ENCODE data around the gene ADRB1. TPM values are rescaled to one million over a fixed set of nuclear protein-coding genes. Genes with fewer than 3 reads are reported as not detected.

Gene ADRB1
- total RNA-seq, 6 experiments from 2014 or later, result 0.11 to 0.66 (median 0.38) TPM; not detected in 2

DNA sequence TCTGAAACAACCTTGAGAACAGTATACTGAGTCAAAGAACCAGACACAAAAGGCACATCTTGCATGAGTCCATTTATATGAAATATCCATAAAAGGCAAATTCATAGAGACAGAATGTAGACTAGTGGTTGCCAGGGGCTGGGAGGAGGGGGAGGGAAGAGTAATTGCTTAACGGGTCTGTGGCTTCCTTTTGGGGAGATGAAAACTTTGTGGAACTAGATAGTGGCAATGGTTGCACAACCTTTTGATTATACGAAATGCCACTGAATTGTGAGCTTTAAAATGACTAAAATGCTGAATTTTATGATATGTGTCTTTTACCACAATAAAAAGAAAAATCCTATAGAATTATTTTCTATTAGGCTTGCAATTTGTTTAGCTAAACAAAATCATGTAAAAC, 16.8 kb downstream of the ADRB1 start:
- no peak overlapping the region for H3K27ac ChIP-seq
- H3K4me3 ChIP-seq, result no peak overlapping the region
- 32% methylated on average over 2 of the region's 2 CpGs for WGBS (ENCODE audit: insufficient coverage, low coverage, low lambda C conversion rate, missing lambda C conversion rate)
- ATAC-seq (no peak), DNase-seq (no peak)
- H3K4me1 ChIP-seq, result peaks cover 0 to 15% (median 6%) of the 10 kb centered on the region in 4 donors
- no peak for TF ChIP-seq POLR2A (IDR thresholded peaks at IDR 0.05)
- TF ChIP-seq, protein P1, sequence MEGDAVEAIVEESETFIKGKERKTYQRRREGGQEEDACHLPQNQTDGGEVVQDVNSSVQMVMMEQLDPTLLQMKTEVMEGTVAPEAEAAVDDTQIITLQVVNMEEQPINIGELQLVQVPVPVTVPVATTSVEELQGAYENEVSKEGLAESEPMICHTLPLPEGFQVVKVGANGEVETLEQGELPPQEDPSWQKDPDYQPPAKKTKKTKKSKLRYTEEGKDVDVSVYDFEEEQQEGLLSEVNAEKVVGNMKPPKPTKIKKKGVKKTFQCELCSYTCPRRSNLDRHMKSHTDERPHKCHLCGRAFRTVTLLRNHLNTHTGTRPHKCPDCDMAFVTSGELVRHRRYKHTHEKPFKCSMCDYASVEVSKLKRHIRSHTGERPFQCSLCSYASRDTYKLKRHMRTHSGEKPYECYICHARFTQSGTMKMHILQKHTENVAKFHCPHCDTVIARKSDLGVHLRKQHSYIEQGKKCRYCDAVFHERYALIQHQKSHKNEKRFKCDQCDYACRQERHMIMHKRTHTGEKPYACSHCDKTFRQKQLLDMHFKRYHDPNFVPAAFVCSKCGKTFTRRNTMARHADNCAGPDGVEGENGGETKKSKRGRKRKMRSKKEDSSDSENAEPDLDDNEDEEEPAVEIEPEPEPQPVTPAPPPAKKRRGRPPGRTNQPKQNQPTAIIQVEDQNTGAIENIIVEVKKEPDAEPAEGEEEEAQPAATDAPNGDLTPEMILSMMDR (IDR thresholded peaks at IDR 0.05), result no peak
- intact Hi-C loops (cut with DNase I), result no loop called here
- no peaks in the 10 kb centered on the region for H3K36me3 ChIP-seq
- no peaks in the 10 kb centered on the region for H3K9me3 ChIP-seq
- no peaks in the 10 kb centered on the region for H3K27me3 ChIP-seq

DNA sequence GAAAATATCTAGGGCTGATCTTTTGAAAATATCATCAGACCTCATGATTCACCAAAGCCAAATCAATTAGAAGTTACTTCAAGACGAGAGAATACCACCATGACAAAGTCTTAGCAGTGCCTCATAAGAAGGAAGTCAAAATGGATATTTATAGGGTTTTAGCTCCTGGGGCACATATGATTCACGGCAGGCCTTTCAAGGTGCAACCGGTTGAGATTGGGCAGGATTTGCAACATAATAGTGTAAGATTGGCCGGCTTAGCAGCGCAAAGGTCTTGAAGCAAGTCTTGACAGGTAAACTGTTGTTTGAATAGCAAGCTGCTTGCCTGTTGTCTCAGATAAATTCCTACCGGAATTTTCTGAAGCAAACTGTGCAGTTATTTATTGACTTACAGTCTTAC, 17.5 kb downstream of the ADRB1 start:
- TF ChIP-seq, protein P1 (IDR thresholded peaks at IDR 0.05), result no peak
- no peak for TF ChIP-seq POLR2A (IDR thresholded peaks at IDR 0.05)
- H3K27me3 ChIP-seq, result no peaks in the 10 kb centered on the region
- intact Hi-C loops (cut with DNase I), result no loop called here
- no peaks in the 10 kb centered on the region for H3K9me3 ChIP-seq
- WGBS (ENCODE audit: insufficient coverage, low coverage, low lambda C conversion rate, missing lambda C conversion rate), result 74% methylated on average over 6 of the region's 6 CpGs
- H3K27ac ChIP-seq, result no peak overlapping the region
- H3K36me3 ChIP-seq, result no peaks in the 10 kb centered on the region
- peaks cover 0 to 15% (median 6%) of the 10 kb centered on the region in 4 donors for H3K4me1 ChIP-seq
- ATAC-seq (no peak), DNase-seq (no peak)
- no peak overlapping the region for H3K4me3 ChIP-seq

DNA sequence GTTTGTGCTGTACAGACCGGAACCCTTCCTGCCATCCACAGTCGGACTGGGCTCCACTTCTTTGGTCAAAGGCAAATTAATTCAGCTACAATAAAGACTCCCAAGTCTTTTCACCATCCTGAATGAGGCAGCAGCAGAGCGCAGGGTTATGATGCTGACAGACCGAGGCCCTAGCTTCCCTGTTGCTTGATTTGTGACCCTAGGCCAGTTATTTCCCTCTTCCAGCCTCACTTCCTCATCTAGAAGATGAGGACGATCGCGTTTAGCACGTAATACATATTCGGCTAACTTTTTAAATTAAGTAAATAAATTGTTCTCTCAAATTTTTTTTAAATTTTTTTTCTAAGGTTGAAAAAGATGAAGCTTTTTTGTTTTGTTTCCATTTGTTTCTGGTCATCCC, 18.1 kb downstream of the ADRB1 start:
- ATAC-seq (peak in 2 of 4 donors; percentile 29 to 32), DNase-seq (no peak)
- Histone ChIP-seq H3K4me3 (no peak overlapping the region), H3K36me3 (no peaks in the 10 kb centered on the region), H3K27ac (no peak overlapping the region), H3K9me3 (no peaks in the 10 kb centered on the region), H3K4me1 (peaks cover 0 to 15% (median 6%) of the 10 kb centered on the region in 4 donors), H3K27me3 (no peaks in the 10 kb centered on the region)
- 65% methylated on average over 9 of the region's 9 CpGs for WGBS (ENCODE audit: insufficient coverage, low coverage, low lambda C conversion rate, missing lambda C conversion rate)
- TF ChIP-seq, protein P1 (IDR thresholded peaks at IDR 0.05), result no peak
- no peak for TF ChIP-seq POLR2A (IDR thresholded peaks at IDR 0.05)
- intact Hi-C loops (cut with DNase I), result no loop called here

DNA sequence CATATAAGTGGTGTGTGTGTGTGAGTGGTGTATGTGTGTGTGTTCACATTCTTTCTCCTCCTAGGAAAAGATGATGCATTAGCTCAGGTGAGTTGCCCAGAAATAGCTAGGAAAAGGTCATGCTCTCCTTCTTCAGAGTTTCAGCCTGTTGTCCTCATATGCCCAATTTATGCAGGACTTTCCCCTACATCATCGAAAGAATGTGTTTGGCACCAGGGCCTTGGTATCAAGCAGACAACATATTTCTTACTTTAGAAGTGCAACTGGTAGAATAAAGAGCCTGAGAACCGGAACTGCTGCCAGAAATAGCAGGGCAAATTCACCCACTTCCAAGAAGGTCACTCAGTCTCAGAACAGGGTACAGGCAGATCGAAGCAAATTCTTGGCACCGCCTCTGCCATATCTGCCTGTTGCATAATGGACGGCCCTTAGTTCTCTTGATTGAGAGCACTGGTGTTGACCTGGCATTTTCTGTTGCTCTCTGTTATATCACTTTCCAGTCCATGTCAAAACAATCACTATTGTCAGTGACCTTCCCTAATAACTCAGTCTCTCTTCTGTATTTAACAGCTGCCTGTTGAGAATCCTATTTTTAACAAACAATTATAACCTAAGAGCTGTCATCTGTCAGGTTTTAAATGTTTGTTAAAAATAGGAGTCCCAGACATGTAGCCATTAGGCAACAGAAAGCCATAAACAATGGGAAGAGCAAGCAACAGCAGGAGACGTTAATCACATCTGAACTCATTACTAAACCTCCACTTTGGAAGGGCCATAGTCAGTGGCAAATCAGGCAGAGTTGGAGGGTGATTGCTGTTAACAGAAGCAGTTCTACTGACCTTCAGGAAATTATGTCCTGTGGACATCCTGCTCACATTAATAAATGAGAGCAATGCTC, 20.7 kb downstream of the ADRB1 start:
- no peak overlapping the region for H3K4me3 ChIP-seq
- H3K27me3 ChIP-seq, result no peaks in the 10 kb centered on the region
- intact Hi-C loops (cut with DNase I), result no loop called here
- peaks cover 0 to 15% (median 6%) of the 10 kb centered on the region in 4 donors for H3K4me1 ChIP-seq
- DNase-seq (peak; percentile 35 to 82 (median 80)), ATAC-seq (peak; percentile 95 to 99 (median 96))
- WGBS (ENCODE audit: insufficient coverage, low coverage, low lambda C conversion rate, missing lambda C conversion rate), result 27% methylated on average over 4 of the region's 6 CpGs
- TF ChIP-seq, protein P1 (IDR thresholded peaks at IDR 0.05), result no peak
- TF ChIP-seq POLR2A (IDR thresholded peaks at IDR 0.05), result no peak
- H3K27ac ChIP-seq, result peak overlapping the region in 2 of 3 donors; percentile 66 to 73
- H3K36me3 ChIP-seq, result no peaks in the 10 kb centered on the region
- H3K9me3 ChIP-seq, result no peaks in the 10 kb centered on the region
